Esophagus (tissue), 2 donors: ENCODE data around the gene SMAD1. TPM values are rescaled to one million over a fixed set of nuclear protein-coding genes. Genes with fewer than 3 reads are reported as not detected.

Source experiments
- H3K27ac ChIP-seq, 2 donors: one replicate each; pipeline ENCODE4 v1.5.1; 2013; ENCODE audit warnings: low read depth in 2 of 2, mild to moderate bottlenecking in 2 of 2, inconsistent platforms in 1 of 2, low read length in 1 of 2, moderate library complexity in 1 of 2
- H3K27me3 ChIP-seq, 2 donors: one replicate each; pipeline ENCODE4 v1.6.1; 2013; ENCODE audit warnings: low read length in 2 of 2, control low read depth in 1 of 2, mild to moderate bottlenecking in 1 of 2; ENCODE audit not compliant: insufficient read depth in 2 of 2, control insufficient read depth in 1 of 2
- H3K36me3 ChIP-seq, 2 donors: one replicate each; pipeline ENCODE4 v1.6.1; 2013; ENCODE audit warnings: low read length in 1 of 2; ENCODE audit not compliant: control insufficient read depth in 2 of 2, insufficient read depth in 2 of 2
- H3K4me1 ChIP-seq, 2 donors: one replicate each; pipeline ENCODE4 v1.6.1; 2013; ENCODE audit warnings: low read length in 1 of 2; ENCODE audit not compliant: control insufficient read depth in 2 of 2, insufficient read depth in 2 of 2
- H3K4me3 ChIP-seq, 2 donors: one replicate each; pipeline ENCODE4 v1.5.1; 2013; ENCODE audit warnings: low read length in 2 of 2, mild to moderate bottlenecking in 2 of 2, low read depth in 1 of 2, moderate library complexity in 1 of 2
- H3K9me3 ChIP-seq, 2 donors: one replicate each; pipeline ENCODE4 v1.6.1; 2013; ENCODE audit warnings: mild to moderate bottlenecking in 2 of 2, low read depth in 1 of 2, low read length in 1 of 2, moderate library complexity in 1 of 2; ENCODE audit not compliant: control insufficient read depth in 2 of 2, insufficient read depth in 1 of 2
- WGBS, 2 donors: extraction: QIAGEN DNeasy Blood & Tissue Kit; methylation state at CpG; one replicate each; pipeline ENCODE4 v1.1.7; 2013; 5-methylcytosine and 5-hydroxymethylcytosine counted together
- polyA plus RNA-seq, 2 donors: library from polyadenylated mRNA; stranded (reverse); fragments of 200-250 nt; gene quantifications; one replicate each; pipeline ENCODE4 v1.2.3, GENCODE V29; 2013
- donor health status: healthy with polysubstance abuse.
- donor health status: Bipolar disorder and iron deficiency.

Gene SMAD1
- polyA plus RNA-seq, 2 donors = 2.3 to 9.8 TPM

DNA sequence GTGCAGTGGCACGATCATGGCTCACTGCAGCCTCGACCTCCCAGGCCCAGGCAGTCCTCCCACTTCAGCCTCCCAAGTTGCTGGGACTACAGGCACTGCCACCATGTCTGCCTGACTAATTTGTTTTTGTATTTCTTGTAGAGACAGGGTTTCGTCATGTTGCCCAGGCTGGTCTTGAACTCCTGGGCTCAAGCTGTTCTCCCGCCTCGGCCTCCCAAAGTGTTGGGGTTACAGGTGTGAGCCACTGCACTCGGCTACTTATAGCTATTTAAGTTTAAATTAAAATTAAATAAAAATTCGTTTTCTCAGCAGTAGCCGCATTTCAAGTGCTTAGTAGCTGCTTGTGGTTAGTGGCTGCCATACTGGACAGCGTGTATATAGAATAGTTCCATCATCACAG lies 3.5 kb downstream of the SMAD1 start:
- no peaks in the 10 kb centered on the region for H3K9me3 ChIP-seq
- no peaks in the 10 kb centered on the region for H3K4me1 ChIP-seq
- 86 to 90% methylated on average over 9 of the region's 9 CpGs for WGBS, 2 donors
- no peak overlapping the region for H3K27ac ChIP-seq
- no peak overlapping the region for H3K4me3 ChIP-seq
- H3K27me3 ChIP-seq = no peaks in the 10 kb centered on the region
- H3K36me3 ChIP-seq = no peaks in the 10 kb centered on the region

- no peak overlapping the region for H3K27ac ChIP-seq
- 40 to 54% methylated on average over 3 of the region's 3 CpGs for WGBS, 2 donors
- H3K4me1 ChIP-seq = no peaks in the 10 kb centered on the region
- no peaks in the 10 kb centered on the region for H3K27me3 ChIP-seq
- H3K36me3 ChIP-seq = no peaks in the 10 kb centered on the region
- no peaks in the 10 kb centered on the region for H3K9me3 ChIP-seq
- no peak overlapping the region for H3K4me3 ChIP-seq
Measured at GRCh38 chr4:145486603-145487002, 5.0 kb downstream of the SMAD1 start.

DNA sequence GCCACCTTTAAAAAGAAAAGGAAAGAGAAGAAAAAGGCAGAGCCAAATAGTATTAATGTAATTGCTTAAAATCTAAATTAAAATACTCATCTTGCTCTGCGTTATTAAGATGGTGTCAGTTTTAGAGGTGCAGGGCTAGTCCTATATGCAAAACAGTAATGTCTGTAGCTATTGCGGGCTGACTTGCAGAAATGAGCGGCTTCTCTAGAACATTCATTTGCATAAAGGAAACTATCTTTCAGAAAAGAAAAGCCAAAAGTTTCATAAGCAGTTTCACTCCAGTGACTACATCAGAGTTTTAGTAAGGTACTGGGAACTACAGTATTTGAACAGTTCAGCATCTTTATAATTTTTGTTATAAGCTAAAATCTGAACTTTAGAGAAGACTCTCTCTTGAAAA lies 6.0 kb downstream of the SMAD1 start:
- 52 to 58% methylated on average over 3 of the region's 3 CpGs for WGBS, 2 donors
- Histone ChIP-seq H3K36me3 (no peaks in the 10 kb centered on the region), H3K9me3 (no peaks in the 10 kb centered on the region), H3K4me1 (no peaks in the 10 kb centered on the region), H3K27me3 (no peaks in the 10 kb centered on the region), H3K27ac (no peak overlapping the region), H3K4me3 (no peak overlapping the region)

DNA sequence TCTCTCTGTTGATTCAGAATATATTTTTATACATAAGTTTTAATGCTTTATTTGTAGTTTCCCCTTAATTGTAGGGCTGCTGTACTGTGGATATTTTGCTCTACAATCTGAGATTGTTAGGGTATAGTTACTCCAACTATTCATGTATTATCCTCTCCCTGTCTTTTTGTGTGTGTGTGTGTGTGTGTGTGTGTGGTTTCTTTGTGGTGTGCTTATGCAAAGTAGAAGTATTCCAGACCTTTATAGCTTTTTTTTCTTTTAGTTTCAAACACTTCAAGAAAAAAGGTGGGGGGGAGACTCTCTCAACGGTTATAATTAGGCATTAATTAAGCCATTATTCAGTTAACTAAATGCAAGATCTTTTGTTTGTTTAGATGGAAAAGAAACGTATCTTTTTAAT lies 6.7 kb downstream of the SMAD1 start:
- Histone ChIP-seq H3K4me3 (no peak overlapping the region), H3K9me3 (no peaks in the 10 kb centered on the region), H3K27ac (no peak overlapping the region), H3K4me1 (no peaks in the 10 kb centered on the region), H3K27me3 (no peaks in the 10 kb centered on the region), H3K36me3 (no peaks in the 10 kb centered on the region)
- 57 to 63% methylated on average over 2 of the region's 2 CpGs for WGBS, 2 donors

- Histone ChIP-seq H3K4me1 (no peaks in the 10 kb centered on the region), H3K9me3 (no peaks in the 10 kb centered on the region), H3K27me3 (no peaks in the 10 kb centered on the region), H3K4me3 (no peak overlapping the region), H3K36me3 (no peaks in the 10 kb centered on the region), H3K27ac (no peak overlapping the region)
- 87 to 92% methylated on average over 3 of the region's 3 CpGs for WGBS, 2 donors
Measured at GRCh38 chr4:145489556-145489955, 7.9 kb downstream of the SMAD1 start.

DNA sequence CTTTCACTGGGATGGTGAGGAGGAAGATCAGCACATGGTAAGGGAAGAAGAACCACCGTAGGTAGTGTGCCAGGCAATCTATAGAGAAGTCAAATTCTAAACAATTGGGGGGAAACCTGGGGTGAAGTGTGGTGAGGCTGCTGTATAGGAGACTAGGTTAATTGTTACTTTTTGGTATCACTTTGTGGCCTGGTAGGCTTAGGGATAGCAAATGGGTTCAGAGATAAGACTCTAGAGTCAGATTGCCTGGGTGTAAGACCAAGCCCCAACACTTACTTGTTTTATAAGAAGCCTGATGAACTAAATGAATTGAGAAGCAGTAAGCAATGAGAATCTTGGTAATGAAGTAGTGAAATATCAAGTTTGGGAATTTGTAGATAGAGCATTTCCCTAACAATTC lies 8.7 kb downstream of the SMAD1 start:
- Histone ChIP-seq H3K36me3 (no peaks in the 10 kb centered on the region), H3K9me3 (no peaks in the 10 kb centered on the region), H3K27ac (no peak overlapping the region), H3K27me3 (no peaks in the 10 kb centered on the region), H3K4me3 (no peak overlapping the region), H3K4me1 (no peaks in the 10 kb centered on the region)
- 82 to 85% methylated on average over 1 of the region's 1 CpG for WGBS, 2 donors

GRCh38 chr4:145490796-145491195 lies 9.1 kb downstream of the SMAD1 start:
- Histone ChIP-seq H3K9me3 (no peaks in the 10 kb centered on the region), H3K27me3 (no peaks in the 10 kb centered on the region), H3K27ac (no peak overlapping the region), H3K36me3 (no peaks in the 10 kb centered on the region), H3K4me3 (no peak overlapping the region), H3K4me1 (no peaks in the 10 kb centered on the region)
- WGBS, 2 donors = 84 to 85% methylated on average over 1 of the region's 1 CpG

DNA sequence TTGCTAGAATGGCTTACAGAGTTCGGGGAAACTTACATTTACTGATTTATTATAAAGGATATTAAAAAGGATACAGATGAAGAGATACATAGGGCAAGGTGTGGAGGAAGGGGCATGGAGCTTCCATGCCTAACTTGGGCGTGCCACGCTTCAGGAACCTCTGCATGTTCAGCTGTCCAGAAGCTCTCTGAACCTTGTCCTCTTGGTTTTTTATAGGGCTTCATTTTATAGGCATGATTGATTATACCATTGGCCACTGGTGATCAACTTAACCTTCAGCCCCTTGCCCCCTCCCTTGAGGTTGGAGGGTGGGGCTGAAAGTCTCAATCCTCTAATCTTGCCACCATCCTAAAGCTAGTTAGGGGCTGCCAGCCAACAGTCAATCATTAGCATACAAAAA lies 10.7 kb downstream of the SMAD1 start:
- H3K4me1 ChIP-seq = no peaks in the 10 kb centered on the region
- WGBS, 2 donors = 81 to 93% methylated on average over 3 of the region's 3 CpGs
- H3K4me3 ChIP-seq = no peak overlapping the region
- H3K9me3 ChIP-seq = no peaks in the 10 kb centered on the region
- H3K27ac ChIP-seq = no peak overlapping the region
- H3K36me3 ChIP-seq = no peaks in the 10 kb centered on the region
- H3K27me3 ChIP-seq = no peaks in the 10 kb centered on the region

DNA sequence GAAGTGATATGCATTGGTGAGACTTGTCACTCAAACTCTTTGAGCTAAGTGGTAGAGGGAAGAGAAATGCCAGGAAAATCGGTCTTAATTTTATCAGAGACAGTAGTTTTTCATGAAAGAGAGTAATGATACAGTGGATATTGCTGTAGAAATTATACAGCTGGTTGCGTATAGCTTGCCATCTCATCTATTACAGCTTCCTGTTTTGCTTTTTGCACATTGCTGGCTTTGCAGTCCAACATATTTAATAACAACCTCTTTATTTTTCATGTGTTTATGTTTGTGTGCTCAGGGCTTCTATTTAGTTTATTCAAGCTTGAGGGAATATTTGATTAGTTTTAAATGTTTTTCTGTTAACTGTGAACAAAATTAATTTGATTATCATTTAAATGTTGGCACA lies 11.5 kb downstream of the SMAD1 start:
- H3K36me3 ChIP-seq = no peaks in the 10 kb centered on the region
- no peaks in the 10 kb centered on the region for H3K9me3 ChIP-seq
- H3K4me3 ChIP-seq = no peak overlapping the region
- H3K27me3 ChIP-seq = no peaks in the 10 kb centered on the region
- H3K4me1 ChIP-seq = no peaks in the 10 kb centered on the region
- WGBS, 2 donors = 57 to 67% methylated on average over 2 of the region's 2 CpGs
- H3K27ac ChIP-seq = no peak overlapping the region

- no peak overlapping the region for H3K27ac ChIP-seq
- no peak overlapping the region for H3K4me3 ChIP-seq
- no peaks in the 10 kb centered on the region for H3K27me3 ChIP-seq
- no peaks in the 10 kb centered on the region for H3K9me3 ChIP-seq
- no peaks in the 10 kb centered on the region for H3K4me1 ChIP-seq
- no peaks in the 10 kb centered on the region for H3K36me3 ChIP-seq
- 69 to 72% methylated on average over 4 of the region's 4 CpGs for WGBS, 2 donors
Measured at GRCh38 chr4:145494666-145495270, 13.1 kb downstream of the SMAD1 start.
